Left lobe of liver (tissue), 2 donors: ENCODE data around the gene PDCD5. TPM values are rescaled to one million over a fixed set of nuclear protein-coding genes. Genes with fewer than 3 reads are reported as not detected.
A peak's percentile ranks its signal among the peaks of the same experiment; 100 is the strongest.
"Not testable (repeated sequence)": the region's sequence is repeated elsewhere in the genome, so short reads cannot be mapped to it uniquely, and the experiment has no call there.

ENCODE experiments used
- ATAC-seq: fragments of 200-7000 bp; cut with Tn5 transposase; one replicate; pipeline ENCODE4 v1.9.1; 2020; ENCODE audit warnings: mild to moderate bottlenecking, moderate library complexity
- DNase-seq: peaks from one replicate; pipeline ENCODE4 v3.0.0-alpha.2; 2020; ENCODE audit warnings: low spot score
- total RNA-seq: library from RNA; stranded (reverse); gene quantifications from one replicate; pipeline ENCODE4 v1.2.1, GENCODE V29; 2021
- donor health status: DM: no; HTN: no; CAD: no; lungs with moderate emphysema.
- donor health status: DM: no; HTN: yes; CAD: no.

The PDCD5 gene
- total RNA-seq, 1 donor from 2014 or later = 32.7 TPM

GRCh38 chr19:32573492-32573794, 7.5 kb upstream of the PDCD5 start:
- DNase-seq (no peak), ATAC-seq (no peak)

- ATAC-seq (no peak), DNase-seq (no peak)
These were observed 4.2 kb upstream of the PDCD5 start for GRCh38 chr19:32576790-32577189.

GRCh38 chr19:32580353-32580900, 563 bp upstream of the PDCD5 start:
- peak; percentile 46 for DNase-seq
- ATAC-seq = peak; percentile 32

- DNase-seq (no peak), ATAC-seq (peak; percentile 37)
These were observed 752 bp downstream of the PDCD5 start for GRCh38 chr19:32581705-32582179.

GRCh38 chr19:32587747-32588504, 6.9 kb downstream of the PDCD5 start:
- not testable (repeated sequence) for DNase-seq, ATAC-seq

GRCh38 chr19:32594021-32594420, 13.0 kb downstream of the PDCD5 start:
- DNase-seq = no peak
- no peak for ATAC-seq

- DNase-seq (no peak), ATAC-seq (no peak)
These were observed 14.5 kb downstream of the PDCD5 start for GRCh38 chr19:32595491-32595890.

- no peak for DNase-seq
- ATAC-seq = no peak
These were observed 17.0 kb downstream of the PDCD5 start for GRCh38 chr19:32598022-32598421.

GRCh38 chr19:32599258-32599657, 18.3 kb downstream of the PDCD5 start:
- ATAC-seq = no peak
- no peak for DNase-seq

- DNase-seq (no peak), ATAC-seq (peak; percentile 91)
These were observed 18.8 kb downstream of the PDCD5 start for GRCh38 chr19:32599736-32600157.

GRCh38 chr19:32603961-32604360, 23.0 kb downstream of the PDCD5 start:
- DNase-seq (no peak), ATAC-seq (no peak)

GRCh38 chr19:32605544-32605943, 24.6 kb downstream of the PDCD5 start:
- DNase-seq = no peak
- no peak for ATAC-seq

- no peak for ATAC-seq
- DNase-seq = no peak
These were observed 25.3 kb downstream of the PDCD5 start for GRCh38 chr19:32606289-32606688.

- ATAC-seq = no peak
These were observed 26.5 kb downstream of the PDCD5 start for GRCh38 chr19:32607479-32607878.

GRCh38 chr19:32611161-32611560, 30.2 kb downstream of the PDCD5 start:
- DNase-seq (no peak), ATAC-seq (no peak)

More at GRCh38 chr19:32607479-32607878, 26.5 kb downstream of the PDCD5 start:
- DNase-seq = no peak

GRCh38 chr19:32613008-32613407, 32.0 kb downstream of the PDCD5 start:
- ATAC-seq = no peak
- no peak for DNase-seq

- ATAC-seq = no peak
- DNase-seq = no peak
These were observed 33.9 kb downstream of the PDCD5 start for GRCh38 chr19:32614916-32615315.

- ATAC-seq = no peak
These were observed 34.6 kb downstream of the PDCD5 start for GRCh38 chr19:32615569-32615968.

GRCh38 chr19:32619051-32619685, 38.2 kb downstream of the PDCD5 start:
- DNase-seq = no peak

More at GRCh38 chr19:32615569-32615968, 34.6 kb downstream of the PDCD5 start:
- DNase-seq = no peak

GRCh38 chr19:32622002-32622401, 41.0 kb downstream of the PDCD5 start:
- ATAC-seq = no peak
- no peak for DNase-seq

More at GRCh38 chr19:32619051-32619685, 38.2 kb downstream of the PDCD5 start:
- ATAC-seq = no peak

GRCh38 chr19:32624410-32624809, 43.4 kb downstream of the PDCD5 start:
- ATAC-seq (no peak), DNase-seq (no peak)

GRCh38 chr19:32626969-32627368, 46.0 kb downstream of the PDCD5 start:
- no peak for ATAC-seq
- no peak for DNase-seq
